ENCODE results near the gene GPX3. TPM values are rescaled to one million over a fixed set of nuclear protein-coding genes. Genes with fewer than 3 reads are reported as not detected.

Gene GPX3
- total and polyA plus RNA-seq, 2 of the 13 experiments (the other 11 are each of a cell fraction or from before 2014, with no cell fraction given) = 33.8 to 1,892 TPM

DNA sequence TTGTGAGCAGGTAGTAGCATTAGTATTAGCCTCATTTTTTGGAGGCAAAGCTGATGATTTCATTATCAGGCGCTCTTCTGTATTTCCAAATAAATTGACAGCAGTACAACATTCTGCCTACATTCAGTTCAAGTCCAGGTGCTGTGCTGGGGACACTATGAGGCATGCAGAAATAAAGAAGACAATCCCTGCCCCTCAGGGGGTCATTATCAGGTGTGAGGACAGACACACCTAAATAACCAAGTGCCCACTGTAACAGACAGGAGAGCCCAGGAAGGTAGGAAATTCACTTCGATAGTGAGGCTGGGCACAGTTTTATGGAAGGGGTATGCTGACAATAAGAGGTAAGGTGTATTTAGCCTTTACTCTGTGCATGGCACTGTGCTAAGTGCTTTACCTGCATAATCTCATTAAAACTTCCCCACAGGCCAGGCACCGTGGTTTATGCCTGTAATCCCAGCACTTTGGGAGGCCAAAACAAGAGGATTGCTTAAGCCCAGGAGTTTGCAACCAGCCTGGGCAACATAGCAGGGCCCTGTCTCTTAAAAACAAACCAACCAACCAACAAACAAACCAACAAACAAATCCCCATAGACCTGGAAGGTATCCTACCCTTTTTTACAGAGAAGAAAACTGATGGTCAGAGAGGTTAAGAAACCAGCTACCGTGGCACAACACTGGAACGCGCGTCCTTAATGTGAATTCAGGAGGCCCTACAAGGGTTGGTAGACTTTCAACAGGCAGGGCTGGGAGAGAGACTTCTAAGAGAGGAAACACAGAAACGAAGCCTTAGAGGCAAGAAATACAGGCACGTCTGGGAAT is 17.5 kb upstream of the GPX3 start:
- H3K9ac ChIP-seq (ENCODE audit: insufficient read depth, low read depth, low read length) = no peak overlapping the region
- no peaks in the 10 kb centered on the region for H3K27me3 ChIP-seq (ENCODE audit: control insufficient read depth in 1 of 2, insufficient read depth in 2 of 2, low read length in 2 of 2)
- no peaks in the 10 kb centered on the region for H3K79me2 ChIP-seq (ENCODE audit: insufficient read depth, low read length)
- peak overlapping the region; percentile 44 for H3K4me2 ChIP-seq (ENCODE audit: low read depth, low read length)
- no peak overlapping the region for H3K27ac ChIP-seq (ENCODE audit: extremely low read length, insufficient read depth, low read length)
- intact Hi-C loops (cut with micrococcal nuclease; ENCODE audit: unreplicated experiment) = loop anchor here (1.0 to 10.0 kb wide), 4 partner anchors 45 to 222 kb away; partner anchors contain the start of gene CCDC69
- BruUV-seq (replicated peaks) = no TSS peak
- CTCF ChIA-PET (ENCODE audit: low intra/inter-chr PET ratio, low total read pairs) = interaction anchor here (1.3 to 2.3 kb wide), 3 partner anchors 45 to 112 kb away, joined by 6 to 27 read pairs (median 19); no protein-coding TSS in a partner anchor
- in situ Hi-C loops (cut with HindIII; ENCODE audit: extremely low pct_ligation_motif_present, low pct_unique_long_range_greater_than_20kb) = no loop called here
- FAIRE-seq (no peak), DNase-seq (ENCODE audit: low spot score) (no peak), ATAC-seq (no peak)
- H2AFZ ChIP-seq (ENCODE audit: low read length) = no peak overlapping the region
- H3K36me3 ChIP-seq (replicated peaks in 1 of 2; ENCODE audit: control insufficient read depth in 1 of 2, insufficient read depth in 2 of 2, low read length in 2 of 2) = no peaks in the 10 kb centered on the region
- 55% methylated on average over 9 of the region's 9 CpGs for WGBS (ENCODE audit: low lambda C conversion rate)
- TF ChIP-seq ZNF766 (CRISPR knock-in tag; IDR thresholded peaks at IDR 0.05; ENCODE audit: borderline replicate concordance) (0 out of 2 replicates have a peak, but pooled peaks have one; percentile 37), SIN3A (IDR thresholded peaks at IDR 0.05; ENCODE audit: borderline replicate concordance, low read depth, low read length) (no peak), ZNF337 (CRISPR knock-in tag; IDR thresholded peaks at IDR 0.05; ENCODE audit: borderline replicate concordance, low read depth) (no peak), ZNF138 (CRISPR knock-in tag; IDR thresholded peaks at IDR 0.05; ENCODE audit: low read depth) (no peak), KLF15 (CRISPR knock-in tag; IDR thresholded peaks at IDR 0.05; ENCODE audit: borderline replicate concordance) (no peak), ISX (CRISPR knock-in tag; conservative IDR thresholded peaks at IDR 0.05) (0 out of 2 replicates have a peak, but pooled peaks have one; percentile 37)
- TF ChIP-seq, protein P1, sequence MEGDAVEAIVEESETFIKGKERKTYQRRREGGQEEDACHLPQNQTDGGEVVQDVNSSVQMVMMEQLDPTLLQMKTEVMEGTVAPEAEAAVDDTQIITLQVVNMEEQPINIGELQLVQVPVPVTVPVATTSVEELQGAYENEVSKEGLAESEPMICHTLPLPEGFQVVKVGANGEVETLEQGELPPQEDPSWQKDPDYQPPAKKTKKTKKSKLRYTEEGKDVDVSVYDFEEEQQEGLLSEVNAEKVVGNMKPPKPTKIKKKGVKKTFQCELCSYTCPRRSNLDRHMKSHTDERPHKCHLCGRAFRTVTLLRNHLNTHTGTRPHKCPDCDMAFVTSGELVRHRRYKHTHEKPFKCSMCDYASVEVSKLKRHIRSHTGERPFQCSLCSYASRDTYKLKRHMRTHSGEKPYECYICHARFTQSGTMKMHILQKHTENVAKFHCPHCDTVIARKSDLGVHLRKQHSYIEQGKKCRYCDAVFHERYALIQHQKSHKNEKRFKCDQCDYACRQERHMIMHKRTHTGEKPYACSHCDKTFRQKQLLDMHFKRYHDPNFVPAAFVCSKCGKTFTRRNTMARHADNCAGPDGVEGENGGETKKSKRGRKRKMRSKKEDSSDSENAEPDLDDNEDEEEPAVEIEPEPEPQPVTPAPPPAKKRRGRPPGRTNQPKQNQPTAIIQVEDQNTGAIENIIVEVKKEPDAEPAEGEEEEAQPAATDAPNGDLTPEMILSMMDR (CRISPR knock-in tag; IDR thresholded peaks at IDR 0.05) = no peak
- POLR2A ChIA-PET = interaction anchor here (0.6 kb wide), 1 partner anchor 152 kb away, joined by 3 read pairs; no protein-coding TSS in a partner anchor
- no peak overlapping the region for H3K4me3 ChIP-seq (replicated peaks in 1 of 3; ENCODE audit: insufficient read depth in 1 of 3, low read depth in 2 of 3, low read length in 3 of 3)
- no peaks in the 10 kb centered on the region for H3K9me3 ChIP-seq (ENCODE audit: low read length)
- no peaks in the 10 kb centered on the region for H4K20me1 ChIP-seq (ENCODE audit: insufficient read depth, low read length)
- H3K4me1 ChIP-seq (ENCODE audit: insufficient read depth, low read length) = peaks cover 66% of the 10 kb centered on the region
